GM12891 (cell line): Measurements from ENCODE around the gene SIVA1.

ENCODE experiments used
- PAX5 ChIP-seq: IDR thresholded peaks from 2 replicates; pipeline ENCODE4 v1.6.1; 2011; ENCODE audit warnings: low read length, moderate library complexity, mild to moderate bottlenecking; ENCODE audit not compliant: insufficient read depth, severe bottlenecking
- POLR2A ChIP-seq: IDR thresholded peaks from 2 replicates; pipeline ENCODE4 v1.6.1; 2011; ENCODE audit warnings: low read depth, low read length, control low read depth
- POU2F2 ChIP-seq: IDR thresholded peaks from 2 replicates; pipeline ENCODE4 v1.6.1; 2011; ENCODE audit warnings: low read depth, mild to moderate bottlenecking, control low read depth, low read length, moderate library complexity

DNA sequence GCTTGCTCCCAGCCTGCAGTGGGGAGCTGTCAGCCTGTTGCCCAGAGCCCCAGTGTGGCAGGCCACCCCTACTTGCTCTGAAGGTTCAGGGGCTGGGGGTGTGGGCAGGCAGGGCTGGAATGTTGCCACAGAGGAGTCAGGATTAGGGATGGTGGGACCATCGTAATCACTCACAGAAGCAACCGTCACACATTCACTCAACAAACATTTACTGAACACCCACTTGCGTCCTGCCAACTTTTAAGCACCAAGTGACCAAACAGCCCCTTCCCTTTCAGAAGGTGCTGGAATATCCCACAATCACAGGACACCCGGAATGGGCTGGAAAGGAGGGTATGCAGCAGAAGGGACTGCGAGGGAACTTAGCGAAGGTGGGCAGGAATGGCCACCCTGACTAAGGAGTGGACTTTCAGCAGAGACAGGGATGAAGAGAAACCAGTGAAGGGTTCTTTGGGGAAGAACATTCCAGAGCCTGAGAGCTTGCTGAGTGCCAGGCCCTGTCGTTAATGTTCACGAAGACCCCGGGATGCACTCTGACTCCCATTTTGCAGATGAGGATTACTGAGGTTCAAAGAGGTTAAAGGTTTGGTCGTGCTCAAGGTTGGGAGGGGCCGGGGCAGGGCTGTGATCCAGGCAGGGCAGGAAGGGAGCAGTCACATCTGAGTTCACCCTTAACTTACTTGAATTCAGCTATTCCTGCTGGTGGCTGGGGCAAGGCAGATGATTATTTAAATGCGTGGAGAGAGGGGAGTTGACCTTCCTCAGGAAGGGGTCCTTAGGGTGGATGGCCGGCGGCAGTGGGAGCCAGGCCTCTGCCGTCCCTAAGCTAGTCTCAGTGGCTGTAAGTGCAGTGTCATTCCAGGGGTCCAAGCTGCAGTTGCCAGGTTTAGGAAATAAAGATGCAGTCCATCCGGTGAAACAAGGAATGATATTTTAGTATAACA is 45.6 kb downstream of the SIVA1 start:
- TF ChIP-seq POLR2A: no peak
- TF ChIP-seq PAX5: no peak
- TF ChIP-seq POU2F2: no peak
